ENCODE measurements around the gene CYP2W1. TPM values are rescaled to one million over a fixed set of nuclear protein-coding genes. Genes with fewer than 3 reads are reported as not detected.

The CYP2W1 gene
- total and polyA plus RNA-seq, 2 donors (not counting 3 experiments of a cell fraction or from before 2014, with no cell fraction given), result not detected

DNA sequence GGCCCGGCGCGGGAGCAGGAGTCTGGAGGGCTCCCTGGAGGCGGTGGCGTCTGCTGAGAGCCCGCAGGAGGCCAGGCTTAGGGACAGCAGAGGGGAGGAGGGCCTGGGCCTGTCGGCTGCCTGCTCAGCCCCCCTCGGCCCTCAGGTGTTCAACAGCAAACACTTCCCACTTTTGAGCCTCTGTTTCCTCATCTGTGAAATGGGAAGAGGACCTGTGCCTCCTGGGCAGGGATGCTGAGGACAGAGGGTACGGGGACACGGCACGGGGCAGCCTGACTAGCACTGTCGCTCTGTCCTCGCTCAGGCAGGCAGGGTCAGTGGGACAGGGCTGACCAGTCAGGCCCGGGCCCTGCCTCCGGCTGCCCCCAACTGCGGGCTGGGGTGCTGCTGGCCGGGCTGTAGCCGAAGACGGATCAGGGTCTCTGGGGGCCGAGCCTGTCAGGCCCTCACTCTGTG is 663 bp downstream of the CYP2W1 start:
- Histone ChIP-seq H3K9me1 (replicated peaks; ENCODE audit: control insufficient read depth, extremely low read depth, insufficient read depth, low read length) (no peaks in the 10 kb centered on the region), H3K27ac (ENCODE audit: insufficient read depth, low read depth, low read length) (no peak overlapping the region), H3K36me3 (ENCODE audit: control insufficient read depth in 2 of 2, extremely low read depth in 1 of 2, insufficient read depth in 2 of 2, low read length in 2 of 2) (no peaks in the 10 kb centered on the region), H3K4me1 (ENCODE audit: control insufficient read depth, extremely low read depth, insufficient read depth, low read length) (peaks cover 2% of the 10 kb centered on the region), H3K9me3 (replicated peaks; ENCODE audit: control insufficient read depth, insufficient read depth, low read length) (no peaks in the 10 kb centered on the region), H4K20me1 (replicated peaks; ENCODE audit: control insufficient read depth, extremely low read depth, insufficient read depth, low read length) (no peaks in the 10 kb centered on the region), H3K9ac (replicated peaks; ENCODE audit: extremely low read depth, insufficient read depth, low read length) (no peak overlapping the region), H3K4me3 (replicated peaks in 1 of 3; ENCODE audit: insufficient read depth in 1 of 3, low read depth in 1 of 3, low read length in 3 of 3) (no peak overlapping the region), H2AFZ (ENCODE audit: low read depth, low read length) (no peak overlapping the region), H3K27me3 (ENCODE audit: control insufficient read depth in 2 of 2, insufficient read depth in 2 of 2, low read length in 2 of 2) (no peaks in the 10 kb centered on the region), H3K79me2 (ENCODE audit: control insufficient read depth, insufficient read depth, low read length) (no peaks in the 10 kb centered on the region), H3K4me2 (ENCODE audit: insufficient read depth, low read length) (no peak overlapping the region)
- no peak for FAIRE-seq
- DNase-seq (ENCODE audit: low read depth, low spot score), result no peak
- CTCF ChIA-PET, result interaction anchor here (1.5 kb wide), 1 partner anchor 193 kb away, joined by 3 read pairs; no protein-coding TSS in a partner anchor
- BruUV-seq (replicated peaks), result no TSS peak
- POLR2A ChIA-PET, result no interaction called here
- TF ChIP-seq FOS (IDR thresholded peaks at IDR 0.05; ENCODE audit: borderline replicate concordance, insufficient read depth, low read length), result no peak
- no peak for TF ChIP-seq POLR2A (IDR thresholded peaks at IDR 0.05; ENCODE audit: low read depth, low read length)
- no peak for TF ChIP-seq EZH2 (IDR thresholded peaks at IDR 0.05; ENCODE audit: borderline replicate concordance, low read depth, low read length, severe bottlenecking)
- TF ChIP-seq, protein P1, sequence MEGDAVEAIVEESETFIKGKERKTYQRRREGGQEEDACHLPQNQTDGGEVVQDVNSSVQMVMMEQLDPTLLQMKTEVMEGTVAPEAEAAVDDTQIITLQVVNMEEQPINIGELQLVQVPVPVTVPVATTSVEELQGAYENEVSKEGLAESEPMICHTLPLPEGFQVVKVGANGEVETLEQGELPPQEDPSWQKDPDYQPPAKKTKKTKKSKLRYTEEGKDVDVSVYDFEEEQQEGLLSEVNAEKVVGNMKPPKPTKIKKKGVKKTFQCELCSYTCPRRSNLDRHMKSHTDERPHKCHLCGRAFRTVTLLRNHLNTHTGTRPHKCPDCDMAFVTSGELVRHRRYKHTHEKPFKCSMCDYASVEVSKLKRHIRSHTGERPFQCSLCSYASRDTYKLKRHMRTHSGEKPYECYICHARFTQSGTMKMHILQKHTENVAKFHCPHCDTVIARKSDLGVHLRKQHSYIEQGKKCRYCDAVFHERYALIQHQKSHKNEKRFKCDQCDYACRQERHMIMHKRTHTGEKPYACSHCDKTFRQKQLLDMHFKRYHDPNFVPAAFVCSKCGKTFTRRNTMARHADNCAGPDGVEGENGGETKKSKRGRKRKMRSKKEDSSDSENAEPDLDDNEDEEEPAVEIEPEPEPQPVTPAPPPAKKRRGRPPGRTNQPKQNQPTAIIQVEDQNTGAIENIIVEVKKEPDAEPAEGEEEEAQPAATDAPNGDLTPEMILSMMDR (IDR thresholded peaks at IDR 0.05; ENCODE audit: extremely low read depth in 1 of 2, insufficient read depth in 1 of 2, low read depth in 1 of 2, low read length in 2 of 2), result no peak
- no peak for TF ChIP-seq GATA2 (IDR thresholded peaks at IDR 0.05; ENCODE audit: insufficient read depth, insufficient read length, low read depth, low read length)
- no peak for TF ChIP-seq POLR2AphosphoS5 (IDR thresholded peaks at IDR 0.05; ENCODE audit: insufficient read depth, low read depth, low read length)
- TF ChIP-seq MYC (IDR thresholded peaks at IDR 0.05; ENCODE audit: low read depth, low read length), result no peak
- TF ChIP-seq JUN (IDR thresholded peaks at IDR 0.05; ENCODE audit: borderline replicate concordance, insufficient read depth, insufficient read length, low read depth), result no peak
- TF ChIP-seq, protein P2, sequence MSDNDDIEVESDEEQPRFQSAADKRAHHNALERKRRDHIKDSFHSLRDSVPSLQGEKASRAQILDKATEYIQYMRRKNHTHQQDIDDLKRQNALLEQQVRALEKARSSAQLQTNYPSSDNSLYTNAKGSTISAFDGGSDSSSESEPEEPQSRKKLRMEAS (IDR thresholded peaks at IDR 0.05; ENCODE audit: insufficient read depth, insufficient read length), result no peak
- intact Hi-C loops (cut with micrococcal nuclease) (no loop called here), dilution Hi-C loops (cut with MboI; ENCODE audit: extremely low pct_ligation_motif_present, low sequenced_read_pairs) (no loop called here)

Data from endothelial cell of umbilical vein (primary cell).